HepG2 (cell line): ENCODE measurements around the gene GRIP2. TPM values are rescaled to one million over a fixed set of nuclear protein-coding genes. Genes with fewer than 3 reads are reported as not detected.

ENCODE experiments used
- ATAC-seq: fragments of 200-7000 bp; cut with Tn5 transposase; 3 replicates; pipeline ENCODE4 v1.9.1; 2020; ENCODE audit warnings: mild to moderate bottlenecking, moderate library complexity
- BruUV-seq: library from RNA; stranded (reverse); fragments of 400-500 nt; replicated peaks from 2 replicates; lab custom pipeline; 2021; lab: Mats Ljungman, UMichigan
- CTCF ChIA-PET: fragments of 300-600 bp; formaldehyde crosslinking; extraction: SDS; loops from one replicate; lab custom pipeline; 2021; ENCODE audit warnings: low total read pairs, inconsistent platforms, low intra/inter-chr PET ratio; lab: Yijun Ruan, JAX
- POLR2A ChIA-PET: fragments of 350-600 bp; sonication (Branson Sonifier 250); formaldehyde crosslinking; loops from one replicate; lab custom pipeline; 2020; ENCODE audit warnings: antibody characterized with exemption, inconsistent platforms; lab: Yijun Ruan, JAX
- DNase-seq: peaks from one replicate; pipeline ENCODE4 v3.0.0-alpha.2; 2015; ENCODE audit warnings: low spot score
- FAIRE-seq: peaks from 3 replicates; lab custom pipeline; 2011; peaks lifted over from hg19 to GRCh38; lab: Jason Lieb, UNC
- H2AFZ ChIP-seq: one replicate; pipeline ENCODE4 v1.6.1; 2011; ENCODE audit warnings: low read length, inconsistent platforms
- H3K27ac ChIP-seq: fragments of 300-600 bp; 3 replicates; pipeline ENCODE4 v1.8.0; 2011; ENCODE audit warnings: mixed run types, mild to moderate bottlenecking, mixed read lengths, low read length, inconsistent platforms; ENCODE audit not compliant: insufficient read depth; ENCODE audit errors: extremely low read length
- H3K27me3 ChIP-seq, 2 experiments: fragments of 200-600 bp in 1 of 2; 2 replicates in 1 of 2; 3 replicates in 1 of 2; pipeline versions ENCODE4 v1.6.0 to v1.8.0; 2011; ENCODE audit warnings: low read length in 2 of 2, mild to moderate bottlenecking in 2 of 2, moderate library complexity in 2 of 2, inconsistent platforms in 1 of 2; ENCODE audit not compliant: insufficient read depth in 2 of 2, control insufficient read depth in 1 of 2
- H3K36me3 ChIP-seq, 2 experiments: fragments of 200-600 bp in 1 of 2; replicated peaks in 1 of 2; 2 replicates in 1 of 2; 3 replicates in 1 of 2; pipeline versions ENCODE4 v1.5.1 to v1.8.0; 2011; ENCODE audit warnings: low read length in 2 of 2, inconsistent platforms in 1 of 2; ENCODE audit not compliant: insufficient read depth in 2 of 2, control insufficient read depth in 1 of 2
- H3K4me1 ChIP-seq: 2 replicates; pipeline ENCODE4 v1.5.1; 2012; ENCODE audit warnings: low read length, inconsistent platforms; ENCODE audit not compliant: insufficient read depth
- H3K4me2 ChIP-seq: 2 replicates; pipeline ENCODE4 v1.6.0; 2011; ENCODE audit warnings: low read depth, low read length, inconsistent platforms
- H3K4me3 ChIP-seq, 3 experiments: fragments of 200-600 bp in 1 of 3; sonication (generic), shearing (Covaris generic) in 1 of 3; replicated peaks in 1 of 3; 2 replicates each; pipeline ENCODE4 v1.5.1; 2011 to 2016; ENCODE audit warnings: low read length in 3 of 3, inconsistent platforms in 2 of 3, low read depth in 2 of 3, mild to moderate bottlenecking in 2 of 3, control low read depth in 1 of 3, mixed read lengths in 1 of 3; ENCODE audit not compliant: insufficient read depth in 1 of 3
- H3K79me2 ChIP-seq: one replicate; pipeline ENCODE4 v1.6.1; 2011; ENCODE audit warnings: low read length, inconsistent platforms; ENCODE audit not compliant: insufficient read depth
- H3K9ac ChIP-seq: 2 replicates; pipeline ENCODE4 v1.6.0; 2011; ENCODE audit warnings: mild to moderate bottlenecking, low read depth, low read length, inconsistent platforms; ENCODE audit not compliant: insufficient read depth
- H3K9me3 ChIP-seq: 2 replicates; pipeline ENCODE4 v1.5.1; 2012; ENCODE audit warnings: mild to moderate bottlenecking, low read length
- H4K20me1 ChIP-seq: 2 replicates; pipeline ENCODE4 v1.6.0; 2011; ENCODE audit warnings: inconsistent platforms, mild to moderate bottlenecking, low read length, moderate library complexity; ENCODE audit not compliant: insufficient read depth
- ATF7-NPFF ChIP-seq: sonication (generic); formaldehyde crosslinking; IDR thresholded peaks from 2 replicates; pipeline ENCODE4 v1.8.1; 2023; ENCODE audit warnings: mild to moderate bottlenecking, low read depth, missing genetic modification reagents, moderate library complexity
- FOSL2 ChIP-seq: sonication (generic); formaldehyde crosslinking; IDR thresholded peaks from 2 replicates; pipeline ENCODE4 v1.4.0; 2020; ENCODE audit warnings: missing genetic modification reagents
- HNF4A ChIP-seq: sonication (generic); formaldehyde crosslinking; IDR thresholded peaks from 2 replicates; pipeline ENCODE4 v1.4.0; 2020; ENCODE audit warnings: missing genetic modification reagents
- NBN ChIP-seq: fragments of 450-650 bp; conservative IDR thresholded peaks from 2 replicates; pipeline ENCODE4 v1.6.1; 2017
- NR2F1 ChIP-seq, 2 experiments: fragments of 450-650 bp in 1 of 2; formaldehyde crosslinking in 1 of 2; IDR thresholded peaks; 2 replicates each; pipeline versions ENCODE4 v1.5.0 to v1.6.1; 2016 to 2020; ENCODE audit warnings: mild to moderate bottlenecking in 1 of 2, missing compliant biosample characterization in 1 of 2, missing genetic modification reagents in 1 of 2, moderate library complexity in 1 of 2
- NR2F2 ChIP-seq: IDR thresholded peaks from 2 replicates; pipeline ENCODE4 v1.6.1; 2012; ENCODE audit warnings: low read depth, inconsistent platforms, borderline replicate concordance
- NR2F6 ChIP-seq, 2 experiments: IDR thresholded peaks; 2 replicates each; pipeline ENCODE4 v1.6.1; 2016; ENCODE audit warnings: antibody characterized with exemption in 1 of 2, mild to moderate bottlenecking in 1 of 2
- SALL1 ChIP-seq: sonication (generic); formaldehyde crosslinking; IDR thresholded peaks from 2 replicates; pipeline ENCODE4 v1.8.0; 2022; ENCODE audit warnings: mild to moderate bottlenecking, missing genetic modification reagents
- SAP130 ChIP-seq: IDR thresholded peaks from 2 replicates; pipeline ENCODE4 v1.6.1; 2016; ENCODE audit warnings: low read depth
- ZNF616 ChIP-seq: sonication (generic); formaldehyde crosslinking; IDR thresholded peaks from 2 replicates; pipeline ENCODE4 v1.5.0; 2020; ENCODE audit warnings: low read depth, mild to moderate bottlenecking, missing genetic modification reagents
- WGBS: methylation state at CpG from one replicate; pipeline ENCODE4 v1.1.6; 2017; ENCODE audit warnings: low lambda C conversion rate; 5-methylcytosine and 5-hydroxymethylcytosine counted together
- in situ Hi-C: cut with HindIII; loops from 2 replicates; pipeline ENCODE4 v1.10.0; 2017; ENCODE audit warnings: low pct_unique_long_range_greater_than_20kb; ENCODE audit not compliant: extremely low pct_ligation_motif_present
- intact Hi-C: fragments of 100-400 bp; cut with micrococcal nuclease; formaldehyde crosslinking; loops from one replicate; pipeline ENCODE4 v1.10.0; 2022; ENCODE audit not compliant: unreplicated experiment
- polyA plus RNA-seq, 8 experiments: library from polyadenylated mRNA; depleted of rRNA in 3 of 8; stranded (reverse) in 7 of 8; unstranded in 1 of 8; fragments of >200 nt; fragmentation: Illumina TruSeq in 4 of 8; extraction: Trizol in 4 of 8; gene quantifications; 2 replicates each; pipeline versions ENCODE4 v1.2.1 to v1.2.3, GENCODE V29; 2011 to 2016; ENCODE audit warnings: low read depth in 4 of 8, missing spikeins in 1 of 8, mixed read lengths in 1 of 8; ENCODE audit not compliant: insufficient read depth in 1 of 8
- total RNA-seq, 5 experiments: library from RNA; depleted of rRNA; stranded (reverse); fragments of >200 nt; fragmentation: Illumina TruSeq; extraction: Trizol; gene quantifications; 2 replicates each; pipeline ENCODE4 v1.2.3, GENCODE V29; 2016; ENCODE audit warnings: low read depth in 1 of 5

GRIP2 gene
- total and polyA plus RNA-seq, 2 of the 13 experiments (the other 11 are each of a cell fraction or from before 2014, with no cell fraction given), result 0.11 to 0.24 TPM

DNA sequence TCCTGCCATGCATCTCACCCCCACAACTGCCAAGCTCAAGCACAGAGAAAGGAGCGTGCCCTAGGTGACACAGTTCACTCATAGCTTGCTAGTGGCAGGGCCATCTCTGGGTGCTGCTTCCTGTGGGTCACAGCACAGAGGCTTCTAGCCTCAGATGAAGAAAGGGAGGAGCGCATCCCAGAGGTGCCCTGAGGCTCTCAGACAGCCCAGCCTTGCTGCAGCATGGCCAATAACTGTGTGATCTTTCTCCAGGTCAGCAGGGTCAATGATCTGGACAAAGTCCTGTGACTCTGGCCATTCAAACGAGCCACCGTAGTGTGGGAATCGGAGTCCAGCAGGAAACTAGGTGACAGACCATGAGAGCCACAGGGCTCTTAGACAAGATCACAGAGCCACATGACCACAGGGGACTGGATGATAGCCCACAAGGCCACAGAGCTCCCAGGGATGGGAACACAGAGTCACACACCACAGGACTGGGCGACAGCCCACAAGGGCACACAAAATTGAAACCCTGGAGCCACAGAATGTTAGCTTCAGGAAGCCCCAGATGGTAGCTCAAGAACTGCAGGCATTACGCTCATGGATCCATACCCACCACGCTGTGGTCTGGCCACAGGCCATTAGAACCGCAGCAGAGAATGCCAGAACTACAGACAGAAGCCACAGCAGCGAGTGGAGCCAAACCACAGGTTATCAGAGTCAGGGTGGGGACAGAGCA lies 25.9 kb upstream of the GRIP2 start:
- H3K27me3 ChIP-seq, result peaks cover 1 to 25% of the 10 kb centered on the region in 2 experiments; a peak in 3 of 5 replicates
- H3K4me2 ChIP-seq, result no peak overlapping the region
- no peak overlapping the region for H3K27ac ChIP-seq
- H3K9ac ChIP-seq, result no peak overlapping the region
- H3K9me3 ChIP-seq, result no peaks in the 10 kb centered on the region
- H2AFZ ChIP-seq, result no peak overlapping the region
- no peak overlapping the region for H3K4me3 ChIP-seq
- no peak for FAIRE-seq
- TF ChIP-seq NR2F2 (peak; percentile 44; the same call in 1 of the 2 replicates), HNF4A (peak; percentile 57), NR2F6 (IDR thresholded peaks at IDR 0.05) (peak; percentile 47; the same call in 1 of the 2 replicates), NR2F6 (CRISPR knock-in tag; IDR thresholded peaks at IDR 0.05) (no peak), SAP130 (CRISPR knock-in tag) (no peak), SALL1 (CRISPR knock-in tag) (0 out of 2 replicates have a peak, but pooled peaks have one; percentile 16), NBN (no peak), ATF7-NPFF (no peak), NR2F1 (CRISPR knock-in tag; IDR thresholded peaks at IDR 0.05) (peak; percentile 61; a peak in 3 of 4 replicates)
- DNase-seq, result no peak
- ATAC-seq, result peak; percentile 53
- POLR2A ChIA-PET, result no interaction called here
- CTCF ChIA-PET, result no interaction called here
- peaks cover 21% of the 10 kb centered on the region for H3K4me1 ChIP-seq
- no peaks in the 10 kb centered on the region for H3K36me3 ChIP-seq
- H4K20me1 ChIP-seq, result no peaks in the 10 kb centered on the region; the same call in 1 of the 2 replicates
- in situ Hi-C loops (no loop called here), intact Hi-C loops (no loop called here)
- no peaks in the 10 kb centered on the region for H3K79me2 ChIP-seq
- WGBS, result 0% methylated on average over 1 of the region's 10 CpGs
- no TSS peak for BruUV-seq

DNA sequence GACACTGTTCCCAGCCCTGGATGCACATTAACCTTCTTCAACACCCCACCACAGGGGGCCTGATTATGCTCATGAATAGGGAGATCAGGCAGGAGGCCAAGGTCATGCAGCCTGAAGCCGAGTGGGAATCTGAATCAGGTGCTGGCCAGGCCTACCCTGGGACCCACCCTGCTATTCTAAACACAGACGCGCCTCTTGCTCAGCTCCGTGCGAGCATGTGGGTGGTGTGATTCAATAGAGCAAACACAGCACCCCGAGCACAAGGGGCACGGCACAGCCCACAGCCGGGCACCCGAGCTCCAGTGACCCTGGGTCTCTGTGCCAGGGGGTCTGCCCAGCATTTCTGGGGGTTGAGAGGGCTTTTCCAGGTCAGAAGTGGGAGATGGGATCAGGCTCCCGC lies 24.6 kb upstream of the GRIP2 start:
- H3K4me2 ChIP-seq, result peak overlapping the region; percentile 23; the same call in 1 of the 2 replicates
- CTCF ChIA-PET, result no interaction called here
- no peaks in the 10 kb centered on the region for H4K20me1 ChIP-seq
- no peak overlapping the region for H3K27ac ChIP-seq
- intact Hi-C loops, result no loop called here
- H3K79me2 ChIP-seq, result no peaks in the 10 kb centered on the region
- 20% methylated on average over 6 of the region's 10 CpGs for WGBS
- FAIRE-seq (no peak), ATAC-seq (peak; percentile 49), DNase-seq (peak; percentile 10)
- no peaks in the 10 kb centered on the region for H3K36me3 ChIP-seq
- H2AFZ ChIP-seq, result no peak overlapping the region
- H3K9ac ChIP-seq, result no peak overlapping the region
- in situ Hi-C loops, result no loop called here
- TF ChIP-seq FOSL2 (0 out of 2 replicates have a peak, but pooled peaks have one; percentile 20), ZNF616 (CRISPR knock-in tag) (no peak)
- H3K27me3 ChIP-seq, result peaks cover 1 to 20% of the 10 kb centered on the region in 2 experiments; a peak in 3 of 5 replicates
- no TSS peak for BruUV-seq
- POLR2A ChIA-PET, result no interaction called here
- H3K4me3 ChIP-seq, result no peak overlapping the region
- peaks cover 21% of the 10 kb centered on the region for H3K4me1 ChIP-seq
- H3K9me3 ChIP-seq, result no peaks in the 10 kb centered on the region
